Measurements from ENCODE around the gene PCED1B.

DNA sequence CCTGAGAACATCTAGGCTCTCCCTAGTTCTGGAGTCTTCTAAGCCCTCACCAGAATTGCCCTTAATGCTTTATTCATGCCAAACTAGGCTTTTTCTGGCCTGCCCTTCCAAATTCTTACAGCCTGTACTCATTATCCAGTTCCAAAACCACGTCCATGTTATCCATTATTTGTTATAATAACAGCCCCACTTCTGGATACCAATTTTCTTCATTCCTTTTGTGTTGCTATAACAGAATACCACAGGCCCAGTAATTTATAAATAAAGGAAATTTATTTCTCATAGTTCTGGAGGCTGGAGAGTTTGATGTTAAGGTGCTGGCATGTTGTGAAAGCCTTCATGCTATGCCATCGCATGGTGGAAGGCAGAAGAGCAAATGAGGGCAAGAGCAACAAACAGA lies 68.3 kb downstream of the PCED1B start:
- TF ChIP-seq CEBPB (IDR thresholded peaks at IDR 0.05) (no peak), ZBTB7A (IDR thresholded peaks at IDR 0.05; ENCODE audit: low read depth) (no peak), REST (IDR thresholded peaks at IDR 0.05; ENCODE audit: low read depth) (no peak), EP300 (IDR thresholded peaks at IDR 0.05; ENCODE audit: borderline replicate concordance) (no peak), FOXM1 (IDR thresholded peaks at IDR 0.05; ENCODE audit: borderline replicate concordance, low read depth) (no peak), TAF1 (IDR thresholded peaks at IDR 0.05; ENCODE audit: low read depth) (no peak), YY1 (IDR thresholded peaks at IDR 0.05; ENCODE audit: low read depth) (no peak), USF1 (IDR thresholded peaks at IDR 0.05) (no peak), EGR1 (IDR thresholded peaks at IDR 0.05) (no peak), CREB1 (IDR thresholded peaks at IDR 0.05; ENCODE audit: low read depth) (no peak), RAD21 (IDR thresholded peaks at IDR 0.05; ENCODE audit: low read depth) (no peak), TCF12 (IDR thresholded peaks at IDR 0.05; ENCODE audit: low read depth) (no peak)
- TF ChIP-seq, protein P1, sequence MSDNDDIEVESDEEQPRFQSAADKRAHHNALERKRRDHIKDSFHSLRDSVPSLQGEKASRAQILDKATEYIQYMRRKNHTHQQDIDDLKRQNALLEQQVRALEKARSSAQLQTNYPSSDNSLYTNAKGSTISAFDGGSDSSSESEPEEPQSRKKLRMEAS (IDR thresholded peaks at IDR 0.05), result no peak
